ENCODE data around the gene UST. TPM values are rescaled to one million over a fixed set of nuclear protein-coding genes. Genes with fewer than 3 reads are reported as not detected.
"Not testable (repeated sequence)": the region's sequence is repeated elsewhere in the genome, so short reads cannot be mapped to it uniquely, and the experiment has no call there.

UST gene
- total RNA-seq, 1 donor from 2014 or later = 0.25 TPM

DNA sequence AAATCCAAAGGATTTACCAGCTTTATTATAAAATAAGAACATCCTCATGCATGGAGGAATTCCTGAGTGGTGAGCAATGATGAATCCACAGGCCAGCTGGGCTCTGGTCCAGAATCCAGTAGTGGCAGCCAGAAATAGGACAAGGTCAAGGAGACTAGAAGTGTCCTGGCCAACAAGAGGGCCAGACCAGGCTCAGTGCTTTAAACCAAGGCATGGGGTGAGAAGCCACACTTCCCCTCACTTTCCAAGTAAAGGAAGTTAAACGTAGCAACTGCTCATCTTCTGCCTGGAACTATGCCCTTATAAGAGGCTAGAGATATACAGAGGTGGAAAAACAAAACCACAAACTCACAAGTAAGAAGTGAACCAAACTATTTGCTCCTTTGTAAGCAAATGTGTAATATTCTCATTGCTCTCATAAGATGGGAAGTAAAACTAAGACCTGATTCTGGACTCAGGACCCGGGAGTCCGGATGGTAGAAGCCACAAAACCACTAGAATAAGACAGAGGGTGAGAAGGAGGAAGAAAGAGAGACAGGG, 253.2 kb downstream of the UST start:
- intact Hi-C loops (cut with micrococcal nuclease) = no loop called here

GRCh38 chr6:149001422-149001821, 254.6 kb downstream of the UST start:
- intact Hi-C loops (cut with micrococcal nuclease) = no loop called here

- intact Hi-C loops (cut with micrococcal nuclease) = no loop called here
Measured at GRCh38 chr6:149003560-149003959, 256.7 kb downstream of the UST start.

- intact Hi-C loops (cut with micrococcal nuclease) = no loop called here
Measured at GRCh38 chr6:149004664-149005063, 257.8 kb downstream of the UST start.

DNA sequence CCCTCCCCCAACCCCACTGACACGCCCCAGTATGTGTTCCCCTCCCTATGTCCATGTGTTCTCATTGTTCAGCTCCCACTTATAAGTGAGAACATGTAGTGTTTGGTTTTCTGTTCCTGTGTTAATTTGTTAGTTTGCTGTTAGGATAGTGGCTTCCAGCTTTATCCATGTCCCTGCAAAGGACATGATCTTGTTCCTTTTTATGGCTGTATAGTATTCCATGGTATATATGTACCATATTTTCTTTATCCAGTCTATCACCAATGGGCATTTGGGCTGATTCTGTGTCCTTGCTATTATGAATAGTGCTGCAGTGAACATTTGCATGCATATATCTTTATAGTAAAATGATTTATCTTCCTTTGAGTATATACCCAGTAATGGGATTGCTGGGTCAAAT, 259.4 kb downstream of the UST start:
- intact Hi-C loops (cut with micrococcal nuclease) = not testable (repeated sequence)

DNA sequence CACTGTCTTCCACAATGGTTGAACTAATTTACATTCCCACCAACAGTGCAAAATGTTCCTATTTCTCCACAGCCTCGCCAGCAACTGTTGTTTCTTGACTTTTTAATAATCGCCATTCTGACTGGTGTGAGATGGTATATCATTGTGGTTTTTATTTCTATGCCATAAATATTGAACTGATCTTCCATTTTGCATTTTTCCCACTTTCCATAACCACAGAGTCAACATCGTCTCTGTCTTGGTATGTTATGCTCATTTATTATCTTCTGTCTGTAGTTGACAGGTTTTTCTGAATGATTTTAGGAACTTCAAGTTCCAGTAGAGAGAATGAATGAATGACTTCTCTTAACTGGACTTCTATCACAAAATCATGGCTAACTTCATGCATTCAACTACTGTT, 259.8 kb downstream of the UST start:
- intact Hi-C loops (cut with micrococcal nuclease) = no loop called here

- intact Hi-C loops (cut with micrococcal nuclease) = no loop called here
Measured at GRCh38 chr6:149007846-149008245, 261.0 kb downstream of the UST start.

DNA sequence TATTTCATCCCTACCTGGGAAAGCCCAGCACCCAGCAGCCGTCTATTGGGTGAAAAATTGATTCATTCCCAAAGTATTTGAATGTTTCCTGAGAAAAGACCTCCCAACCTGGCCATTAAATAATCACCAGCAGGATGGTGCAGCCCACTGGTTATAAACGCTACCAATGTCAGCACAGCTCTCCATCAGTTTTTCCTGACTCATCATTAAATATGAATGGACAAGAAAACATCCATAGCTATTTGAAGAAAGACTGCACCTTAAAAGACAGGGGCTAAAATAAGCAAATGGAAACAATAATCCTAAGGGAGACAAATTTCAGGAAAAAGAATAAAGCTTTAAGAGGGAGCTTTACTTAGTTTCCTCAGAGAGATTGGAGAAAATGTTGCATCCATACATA, 261.9 kb downstream of the UST start:
- intact Hi-C loops (cut with micrococcal nuclease) = no loop called here

GRCh38 chr6:149012040-149012545, 265.3 kb downstream of the UST start:
- intact Hi-C loops (cut with micrococcal nuclease) = no loop called here

DNA sequence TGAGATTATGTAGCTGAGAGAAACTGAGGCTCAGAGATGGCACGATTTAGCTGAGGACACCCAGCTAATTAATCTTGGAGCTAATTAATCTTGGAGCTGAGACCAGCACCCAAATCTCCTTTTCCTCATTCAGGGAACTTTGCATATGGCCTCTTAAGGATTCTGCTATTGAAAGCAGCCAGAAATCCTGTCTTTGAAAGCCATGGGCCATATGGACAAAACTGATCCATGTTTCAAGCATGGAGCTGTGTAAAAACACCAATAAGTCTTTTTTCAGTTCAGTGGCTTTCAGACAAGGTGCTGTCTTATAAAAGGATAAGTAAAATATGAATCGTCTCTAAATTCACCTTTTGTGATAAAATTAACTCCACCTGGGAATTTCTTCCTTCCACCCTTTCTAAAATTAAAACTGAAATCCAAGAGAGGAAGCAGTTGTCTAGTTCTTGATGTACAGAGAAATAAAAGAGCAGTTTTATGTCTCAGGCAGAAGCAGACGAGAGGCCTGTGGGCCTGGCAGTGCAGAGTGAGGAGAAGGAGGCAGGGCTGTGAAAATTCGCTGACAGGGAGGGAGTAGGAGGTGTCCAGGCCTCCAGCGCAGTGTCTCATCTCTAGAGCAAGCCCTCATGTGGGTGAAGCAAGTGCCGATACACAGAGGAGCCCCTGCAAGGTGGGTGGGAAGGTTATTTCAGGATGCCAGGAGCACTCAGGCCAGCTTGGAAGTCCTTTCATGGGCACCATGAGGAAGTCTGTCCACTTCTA, 266.9 kb downstream of the UST start:
- intact Hi-C loops (cut with micrococcal nuclease) = no loop called here

DNA sequence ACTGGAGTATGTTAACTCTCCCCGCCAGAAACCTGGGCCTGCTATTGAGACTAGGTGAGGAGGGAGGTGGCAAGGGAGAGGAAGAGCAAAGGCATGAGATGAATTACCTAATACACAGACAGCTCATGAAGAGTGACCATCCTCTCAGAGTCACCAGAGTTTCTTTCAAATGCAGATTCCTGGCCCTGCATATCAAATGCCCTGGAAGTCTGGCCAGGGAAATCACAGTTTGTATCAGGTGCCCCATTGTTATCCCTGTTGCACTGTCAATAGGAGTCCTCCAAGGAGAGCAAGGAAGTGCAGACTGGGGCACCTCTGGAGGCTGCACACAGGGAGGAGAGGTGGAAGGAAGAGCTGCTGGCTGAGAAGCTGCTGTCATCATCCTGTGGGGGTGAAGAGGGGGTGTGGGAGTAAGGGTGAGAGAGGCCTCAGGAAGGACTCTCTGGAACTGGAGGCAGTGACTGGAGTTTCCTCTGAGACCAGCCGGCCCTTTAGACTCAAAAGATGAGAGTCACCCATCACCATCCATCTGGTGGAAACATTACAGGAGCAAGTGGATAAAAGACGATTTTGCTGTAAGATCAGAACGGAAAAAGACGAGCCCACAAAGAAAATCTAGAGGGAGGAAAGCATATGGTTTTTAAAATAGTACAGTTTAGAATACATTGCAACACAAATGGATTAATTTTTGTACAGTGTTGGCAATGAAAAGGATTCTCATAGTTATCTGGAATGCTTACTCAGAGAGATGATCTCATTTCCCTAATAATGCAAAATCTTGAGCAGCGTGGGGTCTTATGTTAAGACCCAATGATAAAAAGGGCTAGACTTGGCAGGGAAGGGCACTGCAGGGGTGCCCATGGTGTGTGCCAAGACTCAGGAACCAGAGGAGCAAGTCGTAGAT, 268.1 kb downstream of the UST start:
- intact Hi-C loops (cut with micrococcal nuclease) = no loop called here

DNA sequence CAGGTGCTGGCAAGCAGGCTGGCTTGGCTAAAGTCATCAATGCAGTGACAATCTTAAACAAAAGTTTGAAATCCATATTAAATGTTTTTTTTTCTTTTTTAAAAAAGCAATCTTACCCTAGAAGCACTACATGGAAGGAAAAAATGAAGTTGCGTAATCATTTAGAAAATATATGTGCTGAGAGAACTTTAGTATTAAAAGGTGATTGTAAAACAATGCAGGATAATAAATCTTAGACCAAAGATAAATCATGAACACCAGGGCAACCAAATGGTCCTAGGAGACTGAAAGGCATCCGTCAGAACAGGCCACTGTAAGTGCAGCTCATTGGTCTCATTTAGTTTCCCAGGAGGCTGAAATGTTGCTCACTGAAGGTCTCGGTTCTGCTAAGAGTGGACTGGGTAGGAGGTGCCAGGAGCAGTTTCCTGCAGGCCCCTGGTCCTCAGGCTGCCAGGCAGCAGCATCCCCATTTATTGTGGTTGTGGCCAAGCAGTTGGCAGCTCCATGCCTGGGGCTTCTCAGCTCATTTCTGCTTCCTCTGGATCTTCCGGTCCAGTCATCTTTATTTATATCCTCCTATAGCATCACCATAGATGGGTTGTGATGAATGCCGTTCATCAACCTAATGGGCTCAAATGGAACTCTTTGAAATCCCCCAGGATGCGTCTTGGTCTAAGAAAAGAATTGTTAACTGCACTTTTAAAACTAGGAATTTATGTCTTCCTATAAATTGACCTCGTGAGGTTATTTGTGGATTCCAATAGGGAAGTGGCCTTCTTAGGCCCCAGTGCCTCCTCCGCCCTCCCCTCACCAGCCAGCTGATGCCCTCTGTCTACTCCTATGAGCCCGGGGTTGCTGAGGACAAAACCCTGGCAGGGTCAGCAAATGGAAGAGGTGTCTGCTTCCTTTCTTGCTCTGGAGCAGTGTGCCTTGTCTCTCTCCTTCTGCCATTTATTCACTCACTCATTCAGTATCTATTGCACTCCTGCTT, 269.0 kb downstream of the UST start:
- intact Hi-C loops (cut with micrococcal nuclease) = no loop called here

DNA sequence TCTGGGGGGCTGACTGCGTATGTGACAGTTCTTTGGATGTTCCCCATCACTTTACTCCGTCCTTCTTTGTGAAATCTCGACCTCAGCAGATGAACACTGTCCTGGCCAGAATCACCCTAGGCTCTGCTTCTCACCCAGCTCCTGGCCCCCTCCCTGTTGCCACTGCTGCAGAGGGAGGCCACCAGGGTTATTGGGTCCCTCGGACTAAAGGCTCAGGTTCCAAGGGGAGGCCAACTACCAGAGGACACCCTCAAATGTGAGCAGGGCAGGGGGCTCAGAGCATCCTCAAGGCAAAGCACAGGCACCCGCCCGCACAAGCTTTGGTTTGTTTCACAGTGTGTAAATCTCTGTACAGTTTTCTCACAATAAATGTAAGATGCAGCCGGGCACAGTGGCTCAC, 269.9 kb downstream of the UST start:
- intact Hi-C loops (cut with micrococcal nuclease) = no loop called here

GRCh38 chr6:149020319-149020718, 273.5 kb downstream of the UST start:
- intact Hi-C loops (cut with micrococcal nuclease) = no loop called here

DNA sequence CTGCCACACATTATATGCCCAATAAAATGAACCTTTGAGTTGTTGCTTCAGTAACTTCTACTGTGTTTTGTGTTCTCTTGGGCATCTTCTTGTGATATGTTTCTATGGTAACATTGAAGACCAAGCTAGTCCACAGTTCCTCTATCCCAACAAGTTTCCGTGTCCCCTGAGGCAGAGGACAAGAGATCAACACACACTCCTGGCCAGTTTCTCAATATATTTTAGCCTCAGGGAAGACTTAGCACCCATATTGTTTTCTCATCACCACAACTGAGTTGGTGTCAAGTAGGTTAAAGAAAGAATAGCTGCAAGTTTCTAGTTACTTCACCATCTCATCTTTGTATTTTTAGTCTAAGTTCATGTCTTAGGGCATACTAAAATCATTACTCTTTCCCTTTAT, 277.5 kb downstream of the UST start:
- intact Hi-C loops (cut with micrococcal nuclease) = no loop called here

DNA sequence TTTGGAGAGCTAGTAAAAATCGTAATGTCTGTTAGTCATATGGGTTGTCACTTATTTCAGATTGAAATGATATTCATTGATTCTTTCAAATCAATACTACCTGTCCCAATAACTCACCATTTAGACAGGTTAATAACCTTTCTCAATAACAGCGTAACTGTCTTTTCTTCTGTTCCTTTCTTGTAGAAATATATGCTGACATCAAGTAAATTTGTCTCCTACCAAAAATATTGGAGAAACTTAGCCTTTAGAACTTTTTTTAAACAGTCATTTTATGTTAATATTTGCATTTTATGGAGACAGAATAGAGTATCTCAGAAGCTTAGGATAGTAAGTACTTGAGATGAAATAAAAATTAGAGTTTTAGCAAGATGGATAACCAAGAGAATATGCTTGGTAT, 278.2 kb downstream of the UST start:
- intact Hi-C loops (cut with micrococcal nuclease) = no loop called here

DNA sequence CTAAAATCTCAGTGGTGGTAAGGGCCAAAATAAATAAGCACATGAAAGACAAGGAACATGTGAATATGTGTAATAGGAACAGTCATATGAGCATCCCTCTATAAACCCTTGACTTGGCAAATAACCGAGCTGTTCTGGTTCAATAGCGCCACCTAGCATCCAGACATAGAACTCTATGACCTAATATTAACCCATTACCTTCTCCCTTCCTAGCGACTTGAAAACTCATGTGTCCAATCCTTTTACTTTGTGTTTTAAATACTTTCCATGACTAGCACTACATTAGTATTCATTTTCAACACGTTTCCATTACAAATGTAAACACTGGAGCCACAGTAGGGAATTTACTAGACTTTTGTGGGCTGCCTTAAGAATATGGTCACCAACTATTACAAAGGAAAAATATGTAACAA, 279.7 kb downstream of the UST start:
- intact Hi-C loops (cut with micrococcal nuclease) = no loop called here

- intact Hi-C loops (cut with micrococcal nuclease) = no loop called here
Measured at GRCh38 chr6:149027484-149027883, 280.7 kb downstream of the UST start.

- intact Hi-C loops (cut with micrococcal nuclease) = loop anchor here (1.0 to 2.0 kb wide), 3 partner anchors 403 to 488 kb away; partner anchors contain the start of gene ZC3H12D
Measured at GRCh38 chr6:149028767-149029405, 282.1 kb downstream of the UST start.

DNA sequence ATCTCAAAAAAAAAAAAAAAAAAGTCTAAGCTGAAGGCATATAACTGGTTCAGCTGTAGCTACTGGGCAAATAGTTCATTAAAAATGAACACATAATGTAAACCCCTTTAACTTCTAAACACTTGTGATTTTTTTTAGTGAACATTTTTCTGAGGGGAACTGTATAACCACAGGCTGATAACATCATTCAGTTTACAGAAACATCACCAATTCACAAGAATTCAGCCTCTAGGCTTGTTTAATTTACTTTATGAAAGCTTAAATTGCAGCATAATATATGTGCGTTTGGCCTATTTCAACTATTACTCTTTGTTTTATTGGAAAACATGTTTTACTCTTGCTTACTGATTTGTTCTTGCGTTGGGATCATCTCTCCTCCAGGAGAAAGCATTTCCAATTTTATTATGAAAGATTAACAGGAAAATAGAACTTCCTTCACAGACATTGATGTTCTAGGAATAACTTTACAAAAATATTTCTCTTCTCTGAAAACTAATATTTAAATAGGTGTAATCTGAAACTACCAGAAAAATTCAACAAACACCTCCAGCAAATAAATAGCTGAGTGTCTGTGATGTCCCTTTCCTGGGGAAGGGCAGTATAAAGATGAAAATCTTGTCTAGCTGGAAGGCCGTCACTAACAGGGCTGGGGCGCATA, 284.5 kb downstream of the UST start:
- intact Hi-C loops (cut with micrococcal nuclease) = loop anchor here (1.0 to 5.0 kb wide), 6 partner anchors 15 to 287 kb away; no protein-coding TSS in a partner anchor

Measured in T-helper 2 cell treated with Interferon-gamma antibody and Interleukin-4, amounts not matched to agents 100 ng/mL and 5 ng/mL, for 36 hours (primary cell).